Ovary (tissue), 3 donors: ENCODE results near the gene SLC25A39.

Experiments used
- CTCF ChIP-seq, 3 donors: fragments of 450-650 bp in 2 of 3; fragments of 200-600 bp in 1 of 3; IDR thresholded peaks; one replicate each; pipeline versions ENCODE4 v1.5.1 to v1.8.0; 2016 to 2022; ENCODE audit warnings: antibody characterized with exemption in 3 of 3, mild to moderate bottlenecking in 1 of 3
- EP300 ChIP-seq: sonication (generic); formaldehyde crosslinking; IDR thresholded peaks from one replicate; pipeline ENCODE4 v1.6.1; 2017; ENCODE audit warnings: antibody characterized with exemption
- donor health status: DM: no; HTN: no; CAD: no.

GRCh38 chr17:44309472-44309871 lies 15.2 kb downstream of the SLC25A39 start:
- TF ChIP-seq CTCF (IDR thresholded peaks at IDR 0.05) (no peak), EP300 (no peak)
